ENCODE results near the gene P4HB.

Gene P4HB

GRCh38 chr17:81833921-81834830 lies 26.2 kb downstream of the P4HB start:
- H3K4me2 ChIP-seq (ENCODE audit: low read length): peak overlapping the region; percentile 79
- no peak for TF ChIP-seq CTCF (IDR thresholded peaks at IDR 0.05)
- peak overlapping the region; percentile 87 for H2AFZ ChIP-seq
- H3K27me3 ChIP-seq (ENCODE audit: control insufficient read depth, insufficient read depth, low read length): no peaks in the 10 kb centered on the region
- H3K36me3 ChIP-seq (ENCODE audit: control insufficient read depth, insufficient read depth, low read length): no peaks in the 10 kb centered on the region
- peaks cover 6% of the 10 kb centered on the region for H3K4me1 ChIP-seq
- no peak overlapping the region for H3K9ac ChIP-seq
- peaks cover 14% of the 10 kb centered on the region for H3K79me2 ChIP-seq
- H3K27ac ChIP-seq: peak overlapping the region; percentile 82
- no peaks in the 10 kb centered on the region for H3K9me3 ChIP-seq (ENCODE audit: control insufficient read depth, low read length)
- H3K4me3 ChIP-seq (ENCODE audit: low read depth, low read length): peak overlapping the region; percentile 96

- Histone ChIP-seq H2AFZ (peak within 1 kb of the TSS; percentile 87), H3K27ac (peak within 1 kb of the TSS; percentile 82), H3K4me2 (ENCODE audit: low read length) (peak within 1 kb of the TSS; percentile 99), H3K79me2 (peaks cover 19% of the 10 kb centered on the region), H3K9me3 (ENCODE audit: control insufficient read depth, low read length) (no peaks in the 10 kb centered on the region), H3K4me1 (peaks cover 6% of the 10 kb centered on the region), H3K4me3 (ENCODE audit: low read depth, low read length) (peak within 1 kb of the TSS; percentile 96), H3K36me3 (ENCODE audit: control insufficient read depth, insufficient read depth, low read length) (no peaks in the 10 kb centered on the region), H3K9ac (peak within 1 kb of the TSS; percentile 78), H3K27me3 (ENCODE audit: control insufficient read depth, insufficient read depth, low read length) (no peaks in the 10 kb centered on the region)
- no peak for TF ChIP-seq CTCF (IDR thresholded peaks at IDR 0.05)
These were observed 27.0 kb downstream of the P4HB start, which contains the start of gene MCRIP1 for GRCh38 chr17:81833160-81833920. MCRIP1 (minus strand) TSS chr17:81833291; CDS start chr17:81824506, 8,785 bp downstream.

GRCh38 chr17:81832608-81833159 lies 27.7 kb downstream of the P4HB start:
- peak overlapping the region; percentile 99 for H3K4me2 ChIP-seq (ENCODE audit: low read length)
- H3K9me3 ChIP-seq (ENCODE audit: control insufficient read depth, low read length): no peaks in the 10 kb centered on the region
- no peak overlapping the region for H3K9ac ChIP-seq
- no peaks in the 10 kb centered on the region for H3K27me3 ChIP-seq (ENCODE audit: control insufficient read depth, insufficient read depth, low read length)
- peaks cover 26% of the 10 kb centered on the region for H3K79me2 ChIP-seq
- peak overlapping the region; percentile 82 for H2AFZ ChIP-seq
- TF ChIP-seq CTCF (IDR thresholded peaks at IDR 0.05): no peak
- H3K36me3 ChIP-seq (ENCODE audit: control insufficient read depth, insufficient read depth, low read length): no peaks in the 10 kb centered on the region
- H3K4me3 ChIP-seq (ENCODE audit: low read depth, low read length): peak overlapping the region; percentile 75
- H3K27ac ChIP-seq: peak overlapping the region; percentile 58
- H3K4me1 ChIP-seq: peaks cover 6% of the 10 kb centered on the region

- Histone ChIP-seq H3K4me3 (ENCODE audit: low read depth, low read length) (peak overlapping the region; percentile 75), H3K27me3 (ENCODE audit: control insufficient read depth, insufficient read depth, low read length) (no peaks in the 10 kb centered on the region), H3K4me2 (ENCODE audit: low read length) (peak overlapping the region; percentile 99), H3K36me3 (ENCODE audit: control insufficient read depth, insufficient read depth, low read length) (no peaks in the 10 kb centered on the region), H3K27ac (peak overlapping the region; percentile 58), H3K9me3 (ENCODE audit: control insufficient read depth, low read length) (no peaks in the 10 kb centered on the region), H3K79me2 (peaks cover 27% of the 10 kb centered on the region), H2AFZ (peak overlapping the region; percentile 82), H3K4me1 (peaks cover 6% of the 10 kb centered on the region), H3K9ac (no peak overlapping the region)
- no peak for TF ChIP-seq CTCF (IDR thresholded peaks at IDR 0.05)
These were observed 28.3 kb downstream of the P4HB start for GRCh38 chr17:81831957-81832607.
